GM12892 (cell line): ENCODE data around the gene EGFLAM.

ENCODE experiments used
- POLR2A ChIP-seq: IDR thresholded peaks from 2 replicates; pipeline ENCODE4 v1.6.1; 2011; ENCODE audit warnings: low read depth, low read length, control low read depth
- POLR2AphosphoS5 ChIP-seq: IDR thresholded peaks from 2 replicates; pipeline ENCODE4 v1.6.1; 2011; ENCODE audit warnings: low read depth, low read length, control low read depth
- TAF1 ChIP-seq: IDR thresholded peaks from 2 replicates; pipeline ENCODE4 v1.6.1; 2011; ENCODE audit warnings: low read depth, mild to moderate bottlenecking, control low read depth, low read length, borderline replicate concordance

- TF ChIP-seq POLR2A (no peak), POLR2AphosphoS5 (no peak), TAF1 (no peak)
Observed at GRCh38 chr5:38211354-38211710, 47.0 kb upstream of the EGFLAM start.
